ENCODE data around the gene SIGLEC7. TPM values are rescaled to one million over a fixed set of nuclear protein-coding genes. Genes with fewer than 3 reads are reported as not detected.

The SIGLEC7 gene
- total RNA-seq, 4 donors from 2014 or later, result 0.54 to 1.0 TPM; not detected in 2

- Histone ChIP-seq H3K36me3 (no peaks in the 10 kb centered on the region), H3K27ac (no peak overlapping the region), H3K9me3 (no peaks in the 10 kb centered on the region), H3K4me1 (no peaks in the 10 kb centered on the region), H3K27me3 (no peaks in the 10 kb centered on the region), H3K4me3 (replicated peaks in 1 of 3) (no peak overlapping the region)
- no peak for DNase-seq
- no peak for TF ChIP-seq POLR2A (IDR thresholded peaks at IDR 0.05)
- TF ChIP-seq, protein P1, sequence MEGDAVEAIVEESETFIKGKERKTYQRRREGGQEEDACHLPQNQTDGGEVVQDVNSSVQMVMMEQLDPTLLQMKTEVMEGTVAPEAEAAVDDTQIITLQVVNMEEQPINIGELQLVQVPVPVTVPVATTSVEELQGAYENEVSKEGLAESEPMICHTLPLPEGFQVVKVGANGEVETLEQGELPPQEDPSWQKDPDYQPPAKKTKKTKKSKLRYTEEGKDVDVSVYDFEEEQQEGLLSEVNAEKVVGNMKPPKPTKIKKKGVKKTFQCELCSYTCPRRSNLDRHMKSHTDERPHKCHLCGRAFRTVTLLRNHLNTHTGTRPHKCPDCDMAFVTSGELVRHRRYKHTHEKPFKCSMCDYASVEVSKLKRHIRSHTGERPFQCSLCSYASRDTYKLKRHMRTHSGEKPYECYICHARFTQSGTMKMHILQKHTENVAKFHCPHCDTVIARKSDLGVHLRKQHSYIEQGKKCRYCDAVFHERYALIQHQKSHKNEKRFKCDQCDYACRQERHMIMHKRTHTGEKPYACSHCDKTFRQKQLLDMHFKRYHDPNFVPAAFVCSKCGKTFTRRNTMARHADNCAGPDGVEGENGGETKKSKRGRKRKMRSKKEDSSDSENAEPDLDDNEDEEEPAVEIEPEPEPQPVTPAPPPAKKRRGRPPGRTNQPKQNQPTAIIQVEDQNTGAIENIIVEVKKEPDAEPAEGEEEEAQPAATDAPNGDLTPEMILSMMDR (IDR thresholded peaks at IDR 0.05), result no peak
- intact Hi-C loops (cut with DNase I), result no loop called here
- WGBS, 2 donors, result 85 to 88% methylated on average over 3 to 5 of the region's 5 CpGs
Measured at GRCh38 chr19:51143486-51143885, 1.4 kb downstream of the SIGLEC7 start.

- Histone ChIP-seq H3K9me3 (no peaks in the 10 kb centered on the region), H3K27ac (no peak overlapping the region), H3K36me3 (no peaks in the 10 kb centered on the region), H3K4me1 (no peaks in the 10 kb centered on the region), H3K4me3 (replicated peaks in 1 of 3) (no peak overlapping the region), H3K27me3 (no peaks in the 10 kb centered on the region)
- DNase-seq, result no peak
- 77 to 83% methylated on average over 3 to 6 of the region's 11 CpGs for WGBS, 2 donors
- intact Hi-C loops (cut with DNase I), result no loop called here
- TF ChIP-seq, protein P1 (IDR thresholded peaks at IDR 0.05), result no peak
- TF ChIP-seq POLR2A (IDR thresholded peaks at IDR 0.05), result no peak
Measured at GRCh38 chr19:51144482-51145045, 2.5 kb downstream of the SIGLEC7 start.

DNA sequence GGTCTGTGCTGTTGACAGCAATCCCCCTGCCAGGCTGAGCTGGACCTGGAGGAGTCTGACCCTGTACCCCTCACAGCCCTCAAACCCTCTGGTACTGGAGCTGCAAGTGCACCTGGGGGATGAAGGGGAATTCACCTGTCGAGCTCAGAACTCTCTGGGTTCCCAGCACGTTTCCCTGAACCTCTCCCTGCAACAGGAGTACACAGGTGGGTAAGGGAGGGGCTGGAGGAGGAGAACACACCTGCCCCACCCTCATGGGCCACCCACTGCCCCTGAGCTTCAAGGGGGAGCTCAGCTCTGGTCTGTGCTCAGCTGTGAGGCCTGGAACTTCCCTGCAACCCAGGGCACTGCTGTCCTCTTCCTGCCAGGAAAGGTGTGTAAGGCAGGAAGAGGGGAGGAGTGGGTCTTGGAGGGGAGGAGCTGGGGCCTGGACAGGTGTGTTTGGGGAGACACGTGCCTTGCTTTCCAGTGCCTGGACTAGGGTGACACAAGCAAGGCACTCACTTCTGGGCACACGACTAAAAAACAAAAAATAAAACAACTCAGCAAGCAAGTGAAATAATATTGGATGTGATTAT, 3.9 kb downstream of the SIGLEC7 start:
- TF ChIP-seq, protein P1 (IDR thresholded peaks at IDR 0.05), result no peak
- TF ChIP-seq POLR2A (IDR thresholded peaks at IDR 0.05), result no peak
- Histone ChIP-seq H3K4me1 (no peaks in the 10 kb centered on the region), H3K4me3 (replicated peaks in 1 of 3) (no peak overlapping the region), H3K27ac (no peak overlapping the region), H3K9me3 (no peaks in the 10 kb centered on the region), H3K36me3 (no peaks in the 10 kb centered on the region), H3K27me3 (no peaks in the 10 kb centered on the region)
- WGBS, 2 donors, result 59 to 65% methylated on average over 4 of the region's 4 CpGs
- no peak for DNase-seq
- intact Hi-C loops (cut with DNase I), result no loop called here

DNA sequence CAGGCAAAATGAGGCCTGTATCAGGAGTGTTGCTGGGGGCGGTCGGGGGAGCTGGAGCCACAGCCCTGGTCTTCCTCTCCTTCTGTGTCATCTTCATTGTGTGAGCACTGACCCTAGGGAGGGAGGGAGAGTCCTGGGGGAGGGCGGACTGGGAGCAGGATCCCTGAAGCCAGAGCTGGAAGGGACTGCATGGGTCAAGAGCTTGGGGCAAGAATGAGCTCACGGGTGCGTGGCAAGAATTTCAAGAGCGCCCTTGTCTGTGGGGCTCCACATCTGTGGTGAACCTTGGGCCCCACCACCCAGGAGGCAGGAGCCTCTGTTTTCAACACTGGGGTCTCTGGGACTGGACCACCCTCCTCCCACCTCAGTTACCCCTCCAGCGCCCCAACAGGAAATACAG, 4.7 kb downstream of the SIGLEC7 start:
- Histone ChIP-seq H3K4me1 (no peaks in the 10 kb centered on the region), H3K36me3 (no peaks in the 10 kb centered on the region), H3K27me3 (no peaks in the 10 kb centered on the region), H3K4me3 (replicated peaks in 1 of 3) (no peak overlapping the region), H3K27ac (no peak overlapping the region), H3K9me3 (no peaks in the 10 kb centered on the region)
- TF ChIP-seq POLR2A (IDR thresholded peaks at IDR 0.05), result no peak
- TF ChIP-seq, protein P1 (IDR thresholded peaks at IDR 0.05), result no peak
- 57 to 79% methylated on average over 7 of the region's 7 CpGs for WGBS, 2 donors
- no peak for DNase-seq
- intact Hi-C loops (cut with DNase I), result no loop called here

DNA sequence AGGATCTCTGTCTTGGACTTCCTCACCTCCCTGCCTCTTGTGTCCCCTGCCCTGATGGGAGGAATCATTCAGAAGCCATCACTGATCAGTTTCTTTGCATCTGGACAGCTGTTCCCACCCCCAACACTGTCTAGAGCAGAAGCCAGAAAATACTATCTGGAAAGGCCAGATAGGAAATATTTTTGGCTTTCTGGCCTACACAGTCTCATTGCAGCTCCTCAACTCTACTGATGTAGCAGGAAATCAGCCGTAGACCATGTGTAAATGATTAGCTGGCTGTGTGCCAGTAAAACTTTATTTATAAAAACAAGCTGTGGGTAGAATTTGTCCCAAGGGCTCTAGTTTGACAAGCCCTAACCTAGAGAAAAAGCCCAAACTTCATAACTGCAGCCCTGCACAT, 5.6 kb downstream of the SIGLEC7 start:
- H3K9me3 ChIP-seq, result no peaks in the 10 kb centered on the region
- intact Hi-C loops (cut with DNase I), result no loop called here

More for the DNA sequence above, 5.6 kb downstream of the SIGLEC7 start:
- Histone ChIP-seq H3K27me3 (no peaks in the 10 kb centered on the region), H3K4me3 (replicated peaks in 1 of 3) (no peak overlapping the region), H3K27ac (no peak overlapping the region), H3K36me3 (no peaks in the 10 kb centered on the region), H3K4me1 (no peaks in the 10 kb centered on the region)
- no peak for TF ChIP-seq POLR2A (IDR thresholded peaks at IDR 0.05)
- TF ChIP-seq, protein P1 (IDR thresholded peaks at IDR 0.05), result no peak
- 35 to 40% methylated on average over 1 of the region's 1 CpG for WGBS, 2 donors
- no peak for DNase-seq

All from thyroid gland (tissue), 4 donors.